HCT116 (cell line): ENCODE measurements around the gene KAZN. TPM values are rescaled to one million over a fixed set of nuclear protein-coding genes. Genes with fewer than 3 reads are reported as not detected.

Source experiments
- ATAC-seq: fragments of 200-7000 bp; cut with Tn5 transposase; 2 replicates; pipeline ENCODE4 v1.9.1; 2020; ENCODE audit warnings: mild to moderate bottlenecking, moderate library complexity
- BruUV-seq: library from RNA; stranded (reverse); fragments of 400-500 nt; replicated peaks from 2 replicates; lab custom pipeline; 2021; lab: Mats Ljungman, UMichigan
- CTCF ChIA-PET: fragments of 300-600 bp; sonication (Branson Sonifier 250); formaldehyde crosslinking; loops from one replicate; lab custom pipeline; 2021; ENCODE audit warnings: antibody characterized with exemption; lab: Charles Lee
- POLR2A ChIA-PET: fragments of 300-600, 350-600 bp; sonication (Branson Sonifier 250); formaldehyde crosslinking; loops from one replicate; lab custom pipeline; 2021; ENCODE audit warnings: antibody characterized with exemption; lab: Charles Lee
- RAD21 ChIA-PET, 2 experiments: fragments of 300-600 bp; sonication (Branson Sonifier 250); formaldehyde crosslinking; loops; one replicate each; lab custom pipeline; 2023; ENCODE audit warnings: low total read pairs in 2 of 2; ENCODE audit not compliant: uncharacterized antibody in 2 of 2, unreplicated experiment in 2 of 2, low non-redundant PET in 1 of 2; lab: Charles Lee
- DNase-seq: peaks from one replicate; pipeline ENCODE4 v3.0.0-alpha.2; 2010; ENCODE audit warnings: low read depth, low spot score
- H2AFZ ChIP-seq: fragments of 200-600 bp; shearing (Covaris generic), sonication (generic); 2 replicates; pipeline ENCODE4 v1.6.1; 2017; ENCODE audit warnings: low read depth, mixed run types, mixed read lengths, antibody characterized with exemption, low read length; ENCODE audit not compliant: poor library complexity, severe bottlenecking
- H3K27ac ChIP-seq: 2 replicates; pipeline ENCODE4 v1.5.1; 2012; ENCODE audit warnings: low read depth, low read length
- H3K27me3 ChIP-seq: fragments of 200-600 bp; sonication (generic); 2 replicates; pipeline ENCODE4 v1.6.1; 2016; ENCODE audit warnings: mixed run types, low read length, mixed read lengths; ENCODE audit not compliant: insufficient read depth
- H3K36me3 ChIP-seq, 2 experiments: fragments of 200-500 bp in 1 of 2; fragments of 200-600 bp in 1 of 2; sonication (Bioruptor generic) in 1 of 2; sonication (generic) in 1 of 2; 2 replicates each; pipeline versions ENCODE4 v1.5.1 to v1.6.1; 2014 to 2016; ENCODE audit warnings: low read length in 2 of 2, inconsistent platforms in 1 of 2, mixed read lengths in 1 of 2, mixed run types in 1 of 2; ENCODE audit not compliant: insufficient read depth in 2 of 2, control insufficient read depth in 1 of 2
- H3K4me1 ChIP-seq, 2 experiments: fragments of 200-600 bp in 1 of 2; sonication (generic) in 1 of 2; 2 replicates each; pipeline versions ENCODE4 v1.5.1 to v1.6.1; 2012 to 2017; ENCODE audit warnings: low read length in 2 of 2, inconsistent platforms in 1 of 2, mild to moderate bottlenecking in 1 of 2, mixed read lengths in 1 of 2, mixed run types in 1 of 2, moderate library complexity in 1 of 2; ENCODE audit not compliant: insufficient read depth in 2 of 2, control insufficient read depth in 1 of 2
- H3K4me2 ChIP-seq: fragments of 200-600 bp; sonication (generic); 2 replicates; pipeline ENCODE4 v1.6.1; 2017; ENCODE audit warnings: mixed run types, low read length, mixed read lengths
- H3K4me3 ChIP-seq, 2 experiments: fragments of 200-600 bp in 1 of 2; sonication (generic) in 1 of 2; replicated peaks in 1 of 2; 2 replicates each; pipeline ENCODE4 v1.5.1; 2011 to 2016; ENCODE audit warnings: low read length in 2 of 2, control low read depth in 1 of 2, low read depth in 1 of 2, mild to moderate bottlenecking in 1 of 2, mixed read lengths in 1 of 2, mixed run types in 1 of 2
- H3K79me2 ChIP-seq: fragments of 200-600 bp; sonication (generic); 2 replicates; pipeline ENCODE4 v1.6.1; 2017; ENCODE audit warnings: mild to moderate bottlenecking, mixed run types, low read length, moderate library complexity, mixed read lengths; ENCODE audit not compliant: insufficient read depth
- H3K9ac ChIP-seq: fragments of 200-600 bp; sonication (generic); 2 replicates; pipeline ENCODE4 v1.6.1; 2016; ENCODE audit warnings: low read length, mixed read lengths
- H3K9me2 ChIP-seq: fragments of 200-600 bp; sonication (generic), shearing (Covaris generic); 2 replicates; pipeline ENCODE4 v1.6.1; 2017; ENCODE audit warnings: mixed run types, mild to moderate bottlenecking, moderate library complexity; ENCODE audit not compliant: insufficient read depth
- H3K9me3 ChIP-seq, 2 experiments: fragments of 200-500 bp in 1 of 2; fragments of 200-600 bp in 1 of 2; sonication (Bioruptor generic) in 1 of 2; sonication (generic) in 1 of 2; 2 replicates each; pipeline ENCODE4 v1.6.1; 2014 to 2017; ENCODE audit warnings: low read length in 2 of 2, mixed read lengths in 2 of 2, inconsistent platforms in 1 of 2, low read depth in 1 of 2, mild to moderate bottlenecking in 1 of 2, mixed run types in 1 of 2, moderate library complexity in 1 of 2; ENCODE audit not compliant: control insufficient read depth in 1 of 2, insufficient read depth in 1 of 2
- H4K20me1 ChIP-seq: fragments of 200-600 bp; sonication (generic), shearing (Covaris generic); 2 replicates; pipeline ENCODE4 v1.6.1; 2017; ENCODE audit warnings: mixed run types, mild to moderate bottlenecking, moderate library complexity; ENCODE audit not compliant: insufficient read depth
- CBX3 ChIP-seq: IDR thresholded peaks from 2 replicates; pipeline ENCODE4 v1.6.1; 2012; ENCODE audit warnings: low read depth
- CEBPB ChIP-seq: IDR thresholded peaks from 2 replicates; pipeline ENCODE4 v1.6.1; 2012; ENCODE audit warnings: low read depth
- EGR1 ChIP-seq: IDR thresholded peaks from 2 replicates; pipeline ENCODE4 v1.6.1; 2012; ENCODE audit warnings: low read depth
- EZH2phosphoT487 ChIP-seq: fragments of 200-600 bp; IDR thresholded peaks from 2 replicates; pipeline ENCODE4 v1.6.1; 2018; ENCODE audit warnings: antibody characterized with exemption, borderline replicate concordance
- JUND ChIP-seq: IDR thresholded peaks from 2 replicates; pipeline ENCODE4 v1.6.1; 2012
- POLR2A ChIP-seq: IDR thresholded peaks from 2 replicates; pipeline ENCODE4 v1.7.0; 2011; ENCODE audit warnings: borderline replicate concordance; ENCODE audit not compliant: insufficient read depth, insufficient read length; ENCODE audit errors: extremely low read depth
- POLR2AphosphoS5 ChIP-seq: IDR thresholded peaks from 2 replicates; pipeline ENCODE4 v1.6.1; 2011; ENCODE audit warnings: mild to moderate bottlenecking, low read depth, low read length, moderate library complexity
- RAD21 ChIP-seq: IDR thresholded peaks from 2 replicates; pipeline ENCODE4 v1.6.1; 2012; ENCODE audit warnings: low read depth, mild to moderate bottlenecking
- SIN3A ChIP-seq: IDR thresholded peaks from 2 replicates; pipeline ENCODE4 v1.6.1; 2012; ENCODE audit warnings: low read depth
- SP1 ChIP-seq: IDR thresholded peaks from 2 replicates; pipeline ENCODE4 v1.6.1; 2012; ENCODE audit warnings: low read depth
- TCF7L2 ChIP-seq: IDR thresholded peaks from 2 replicates; pipeline ENCODE4 v1.7.0; 2011; ENCODE audit warnings: borderline replicate concordance, inconsistent platforms; ENCODE audit not compliant: insufficient read depth, insufficient read length; ENCODE audit errors: extremely low read depth
- ZFX ChIP-seq: fragments of 450-650 bp; IDR thresholded peaks from 2 replicates; pipeline ENCODE4 v1.6.1; 2017
- intact Hi-C: fragments of 100-400 bp; cut with micrococcal nuclease; formaldehyde crosslinking; loops from 2 replicates; pipeline ENCODE4 v1.10.0; 2022
- total RNA-seq: library from RNA; stranded (reverse); gene quantifications from one replicate; pipeline ENCODE4 v1.2.1, GENCODE V29; 2021; ENCODE audit not compliant: unreplicated experiment
- TF ChIP-seq, protein P1 (sequence below), 3 experiments: fragments of 200-600 bp in 1 of 3; sonication (generic) in 1 of 3; IDR thresholded peaks in 2 of 3; conservative IDR thresholded peaks in 1 of 3; 2 replicates each; pipeline ENCODE4 v1.5.1; 2012 to 2017; ENCODE audit warnings: low read depth in 2 of 3, low read length in 2 of 3, antibody characterized with exemption in 1 of 3, borderline replicate concordance in 1 of 3, control low read depth in 1 of 3, mild to moderate bottlenecking in 1 of 3, mixed read lengths in 1 of 3, mixed run types in 1 of 3, moderate library complexity in 1 of 3; ENCODE audit not compliant: insufficient read depth in 1 of 3
- TF ChIP-seq, protein P2 (sequence below): IDR thresholded peaks from 2 replicates; pipeline ENCODE4 v1.6.1; 2012
- TF ChIP-seq, protein P3 (sequence below): IDR thresholded peaks from 2 replicates; pipeline ENCODE4 v1.6.1; 2012; ENCODE audit warnings: low read depth
- TF ChIP-seq, protein P4 (sequence below): IDR thresholded peaks from 2 replicates; pipeline ENCODE4 v1.6.1; 2012

The KAZN gene
- total RNA-seq, 1 experiment from 2014 or later = 13.4 TPM

DNA sequence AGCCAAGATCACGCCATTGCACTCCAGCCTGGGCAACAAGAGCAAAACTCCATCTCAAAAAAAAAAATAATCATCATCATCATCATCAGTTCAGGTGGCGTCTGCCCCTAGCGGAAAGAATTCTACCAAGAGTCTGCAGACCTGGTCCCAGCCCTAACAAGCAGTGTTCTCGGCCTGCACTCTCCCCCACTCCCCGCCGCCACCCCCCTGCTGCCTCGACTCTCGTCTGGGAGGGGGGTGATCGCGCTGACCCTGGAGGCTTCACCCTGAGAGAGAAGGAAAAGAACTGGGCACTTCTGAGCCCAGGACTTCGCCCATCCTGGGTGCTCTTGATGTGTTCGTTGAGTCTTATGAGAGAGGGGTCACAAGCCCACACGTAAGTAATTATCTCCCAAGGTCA is 394.9 kb downstream of the KAZN start:
- Histone ChIP-seq H3K36me3 (no peaks in the 10 kb centered on the region), H3K9me2 (no peaks in the 10 kb centered on the region), H3K9ac (no peak overlapping the region), H3K27ac (no peak overlapping the region), H2AFZ (no peak overlapping the region), H3K4me1 (peaks cover 26 to 36% of the 10 kb centered on the region in 2 experiments), H3K27me3 (no peaks in the 10 kb centered on the region), H3K4me3 (no peak overlapping the region), H3K4me2 (no peak overlapping the region), H3K79me2 (peaks cover 7% of the 10 kb centered on the region; the same call in 1 of the 2 replicates), H3K9me3 (no peaks in the 10 kb centered on the region), H4K20me1 (no peaks in the 10 kb centered on the region)
- ATAC-seq (no peak), DNase-seq (no peak)
- intact Hi-C loops = no loop called here
- TF ChIP-seq, protein P1, sequence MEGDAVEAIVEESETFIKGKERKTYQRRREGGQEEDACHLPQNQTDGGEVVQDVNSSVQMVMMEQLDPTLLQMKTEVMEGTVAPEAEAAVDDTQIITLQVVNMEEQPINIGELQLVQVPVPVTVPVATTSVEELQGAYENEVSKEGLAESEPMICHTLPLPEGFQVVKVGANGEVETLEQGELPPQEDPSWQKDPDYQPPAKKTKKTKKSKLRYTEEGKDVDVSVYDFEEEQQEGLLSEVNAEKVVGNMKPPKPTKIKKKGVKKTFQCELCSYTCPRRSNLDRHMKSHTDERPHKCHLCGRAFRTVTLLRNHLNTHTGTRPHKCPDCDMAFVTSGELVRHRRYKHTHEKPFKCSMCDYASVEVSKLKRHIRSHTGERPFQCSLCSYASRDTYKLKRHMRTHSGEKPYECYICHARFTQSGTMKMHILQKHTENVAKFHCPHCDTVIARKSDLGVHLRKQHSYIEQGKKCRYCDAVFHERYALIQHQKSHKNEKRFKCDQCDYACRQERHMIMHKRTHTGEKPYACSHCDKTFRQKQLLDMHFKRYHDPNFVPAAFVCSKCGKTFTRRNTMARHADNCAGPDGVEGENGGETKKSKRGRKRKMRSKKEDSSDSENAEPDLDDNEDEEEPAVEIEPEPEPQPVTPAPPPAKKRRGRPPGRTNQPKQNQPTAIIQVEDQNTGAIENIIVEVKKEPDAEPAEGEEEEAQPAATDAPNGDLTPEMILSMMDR (IDR thresholded peaks at IDR 0.05 in 2 of 3, conservative IDR thresholded peaks at IDR 0.05 in 1 of 3; ENCODE audit: borderline replicate concordance in 1 of 3, insufficient read depth in 1 of 3, low read depth in 2 of 3, low read length in 2 of 3) = no peak
- TF ChIP-seq EGR1 = no peak
- no peak for TF ChIP-seq JUND
- no peak for TF ChIP-seq POLR2AphosphoS5
- TF ChIP-seq, protein P2, sequence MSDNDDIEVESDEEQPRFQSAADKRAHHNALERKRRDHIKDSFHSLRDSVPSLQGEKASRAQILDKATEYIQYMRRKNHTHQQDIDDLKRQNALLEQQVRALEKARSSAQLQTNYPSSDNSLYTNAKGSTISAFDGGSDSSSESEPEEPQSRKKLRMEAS = no peak
- no peak for TF ChIP-seq EZH2phosphoT487
- TF ChIP-seq POLR2A = no peak
- TF ChIP-seq CBX3 = no peak
- no peak for TF ChIP-seq ZFX
- TF ChIP-seq RAD21 = no peak
- TF ChIP-seq SIN3A = no peak
- TF ChIP-seq SP1 = no peak
- no peak for TF ChIP-seq TCF7L2
- TF ChIP-seq, protein P3, sequence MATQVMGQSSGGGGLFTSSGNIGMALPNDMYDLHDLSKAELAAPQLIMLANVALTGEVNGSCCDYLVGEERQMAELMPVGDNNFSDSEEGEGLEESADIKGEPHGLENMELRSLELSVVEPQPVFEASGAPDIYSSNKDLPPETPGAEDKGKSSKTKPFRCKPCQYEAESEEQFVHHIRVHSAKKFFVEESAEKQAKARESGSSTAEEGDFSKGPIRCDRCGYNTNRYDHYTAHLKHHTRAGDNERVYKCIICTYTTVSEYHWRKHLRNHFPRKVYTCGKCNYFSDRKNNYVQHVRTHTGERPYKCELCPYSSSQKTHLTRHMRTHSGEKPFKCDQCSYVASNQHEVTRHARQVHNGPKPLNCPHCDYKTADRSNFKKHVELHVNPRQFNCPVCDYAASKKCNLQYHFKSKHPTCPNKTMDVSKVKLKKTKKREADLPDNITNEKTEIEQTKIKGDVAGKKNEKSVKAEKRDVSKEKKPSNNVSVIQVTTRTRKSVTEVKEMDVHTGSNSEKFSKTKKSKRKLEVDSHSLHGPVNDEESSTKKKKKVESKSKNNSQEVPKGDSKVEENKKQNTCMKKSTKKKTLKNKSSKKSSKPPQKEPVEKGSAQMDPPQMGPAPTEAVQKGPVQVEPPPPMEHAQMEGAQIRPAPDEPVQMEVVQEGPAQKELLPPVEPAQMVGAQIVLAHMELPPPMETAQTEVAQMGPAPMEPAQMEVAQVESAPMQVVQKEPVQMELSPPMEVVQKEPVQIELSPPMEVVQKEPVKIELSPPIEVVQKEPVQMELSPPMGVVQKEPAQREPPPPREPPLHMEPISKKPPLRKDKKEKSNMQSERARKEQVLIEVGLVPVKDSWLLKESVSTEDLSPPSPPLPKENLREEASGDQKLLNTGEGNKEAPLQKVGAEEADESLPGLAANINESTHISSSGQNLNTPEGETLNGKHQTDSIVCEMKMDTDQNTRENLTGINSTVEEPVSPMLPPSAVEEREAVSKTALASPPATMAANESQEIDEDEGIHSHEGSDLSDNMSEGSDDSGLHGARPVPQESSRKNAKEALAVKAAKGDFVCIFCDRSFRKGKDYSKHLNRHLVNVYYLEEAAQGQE = no peak
- no peak for TF ChIP-seq CEBPB
- TF ChIP-seq, protein P4, sequence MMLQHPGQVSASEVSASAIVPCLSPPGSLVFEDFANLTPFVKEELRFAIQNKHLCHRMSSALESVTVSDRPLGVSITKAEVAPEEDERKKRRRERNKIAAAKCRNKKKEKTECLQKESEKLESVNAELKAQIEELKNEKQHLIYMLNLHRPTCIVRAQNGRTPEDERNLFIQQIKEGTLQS = no peak
- ChIA-PET RAD21 (no interaction called here), CTCF (no interaction called here), POLR2A (no interaction called here)
- no TSS peak for BruUV-seq
